Loucy (cell line): ENCODE data around the gene EFCAB5.

Experiments
- CTCF ChIP-seq: fragments of 200-600 bp; sonication (generic); conservative IDR thresholded peaks from 2 replicates; pipeline ENCODE4 v1.5.1; 2014; ENCODE audit warnings: mild to moderate bottlenecking, antibody characterized with exemption, low read length
- EZH2phosphoT487 ChIP-seq: fragments of 200-600 bp; IDR thresholded peaks from 2 replicates; pipeline ENCODE4 v1.6.1; 2018; ENCODE audit warnings: antibody characterized with exemption, mild to moderate bottlenecking, moderate library complexity, borderline replicate concordance

- no peak for TF ChIP-seq CTCF
- TF ChIP-seq EZH2phosphoT487, result no peak
Measured at GRCh38 chr17:30035369-30035768, 93.9 kb downstream of the EFCAB5 start.
